ENCODE data around the gene IGFBPL1.
A peak's percentile ranks its signal among the peaks of the same experiment; 100 is the strongest.

IGFBPL1 gene

DNA sequence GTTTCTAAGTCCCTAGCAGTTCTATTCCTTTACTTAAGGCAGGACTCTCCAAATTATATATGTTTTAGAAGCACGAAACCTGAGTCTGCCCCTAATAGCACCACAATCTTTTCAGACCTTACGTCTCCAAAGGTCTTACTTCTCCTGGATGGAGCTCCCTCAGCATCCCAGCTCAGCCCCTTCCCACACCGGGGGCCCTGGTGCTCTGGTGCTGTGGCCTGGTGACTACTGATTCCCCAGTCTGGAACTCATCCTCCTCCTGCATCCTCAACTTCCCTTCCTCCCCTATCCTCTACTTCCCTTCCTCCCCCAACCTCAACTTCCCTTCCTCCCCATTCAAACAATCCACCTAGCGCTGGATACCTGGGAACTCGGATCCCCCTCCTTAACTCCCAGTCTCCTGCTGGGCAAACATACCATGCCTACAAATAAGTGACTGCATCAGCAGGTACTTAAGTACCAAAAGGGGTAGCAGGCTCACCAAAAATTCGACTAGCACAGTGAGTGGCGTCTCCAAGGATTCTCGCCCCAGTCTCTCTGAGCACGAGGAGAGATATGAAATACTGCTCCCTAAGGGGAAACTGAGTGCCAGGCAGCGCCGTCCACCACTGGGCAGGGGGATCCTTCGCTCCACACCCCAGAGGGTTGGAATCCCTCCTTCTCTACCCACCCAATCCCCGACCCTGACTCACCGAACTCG is 831 bp downstream of the IGFBPL1 start:
- Mint-ChIP-seq H3K27me3 (ENCODE audit: low read depth) (peaks cover 59% of the 10 kb centered on the region), H3K4me3 (peak overlapping the region; percentile 53 to 77 (median 76)), H3K9me3 (no peaks in the 10 kb centered on the region), H3K36me3 (ENCODE audit: low read depth) (no peaks in the 10 kb centered on the region), H3K27ac (no peak overlapping the region), H3K4me1 (peaks cover 18% of the 10 kb centered on the region)
- TF ChIP-seq, protein P1, sequence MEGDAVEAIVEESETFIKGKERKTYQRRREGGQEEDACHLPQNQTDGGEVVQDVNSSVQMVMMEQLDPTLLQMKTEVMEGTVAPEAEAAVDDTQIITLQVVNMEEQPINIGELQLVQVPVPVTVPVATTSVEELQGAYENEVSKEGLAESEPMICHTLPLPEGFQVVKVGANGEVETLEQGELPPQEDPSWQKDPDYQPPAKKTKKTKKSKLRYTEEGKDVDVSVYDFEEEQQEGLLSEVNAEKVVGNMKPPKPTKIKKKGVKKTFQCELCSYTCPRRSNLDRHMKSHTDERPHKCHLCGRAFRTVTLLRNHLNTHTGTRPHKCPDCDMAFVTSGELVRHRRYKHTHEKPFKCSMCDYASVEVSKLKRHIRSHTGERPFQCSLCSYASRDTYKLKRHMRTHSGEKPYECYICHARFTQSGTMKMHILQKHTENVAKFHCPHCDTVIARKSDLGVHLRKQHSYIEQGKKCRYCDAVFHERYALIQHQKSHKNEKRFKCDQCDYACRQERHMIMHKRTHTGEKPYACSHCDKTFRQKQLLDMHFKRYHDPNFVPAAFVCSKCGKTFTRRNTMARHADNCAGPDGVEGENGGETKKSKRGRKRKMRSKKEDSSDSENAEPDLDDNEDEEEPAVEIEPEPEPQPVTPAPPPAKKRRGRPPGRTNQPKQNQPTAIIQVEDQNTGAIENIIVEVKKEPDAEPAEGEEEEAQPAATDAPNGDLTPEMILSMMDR (IDR thresholded peaks at IDR 0.05; ENCODE audit: unreplicated experiment in 3 of 3) = no peak

DNA sequence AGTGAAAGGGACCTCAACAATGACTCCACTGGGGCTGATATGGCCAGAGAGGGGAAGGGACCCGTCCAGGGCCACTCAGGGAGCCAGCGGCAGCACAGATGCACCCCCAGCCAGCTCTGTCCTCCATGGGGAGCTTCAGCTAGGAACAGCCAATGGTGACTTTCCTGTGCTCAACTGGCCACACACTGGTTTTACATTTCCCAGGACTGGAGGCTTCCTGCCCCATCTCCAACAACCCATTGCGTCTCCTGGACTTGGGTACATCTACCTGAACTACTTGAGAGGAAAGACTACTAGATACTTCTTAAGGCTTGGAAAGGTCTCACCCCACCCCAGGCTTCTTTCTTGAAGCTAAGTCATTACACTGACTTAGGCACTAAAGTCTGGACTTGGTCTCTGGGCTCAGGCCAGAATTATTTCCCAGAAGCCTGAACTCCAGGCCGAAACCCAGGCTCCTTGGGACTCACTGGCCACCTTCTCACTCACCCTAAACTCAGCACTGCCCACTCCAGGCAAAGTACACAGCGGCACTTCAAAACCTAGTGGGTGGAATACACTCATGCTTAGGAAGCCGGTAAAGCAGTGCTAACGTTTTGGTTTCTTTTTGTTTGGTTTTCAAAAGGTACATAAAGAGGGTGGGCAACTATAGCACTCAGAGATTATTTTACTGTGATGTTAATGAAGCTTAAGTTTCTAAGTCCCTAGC is 1.5 kb downstream of the IGFBPL1 start:
- TF ChIP-seq, protein P1 (IDR thresholded peaks at IDR 0.05; ENCODE audit: unreplicated experiment in 3 of 3) = no peak
- Mint-ChIP-seq H3K27ac (no peak overlapping the region), H3K4me1 (peaks cover 18% of the 10 kb centered on the region), H3K9me3 (no peaks in the 10 kb centered on the region), H3K36me3 (ENCODE audit: low read depth) (no peaks in the 10 kb centered on the region), H3K4me3 (peak overlapping the region; percentile 53 to 77 (median 76)), H3K27me3 (ENCODE audit: low read depth) (peaks cover 57% of the 10 kb centered on the region)

DNA sequence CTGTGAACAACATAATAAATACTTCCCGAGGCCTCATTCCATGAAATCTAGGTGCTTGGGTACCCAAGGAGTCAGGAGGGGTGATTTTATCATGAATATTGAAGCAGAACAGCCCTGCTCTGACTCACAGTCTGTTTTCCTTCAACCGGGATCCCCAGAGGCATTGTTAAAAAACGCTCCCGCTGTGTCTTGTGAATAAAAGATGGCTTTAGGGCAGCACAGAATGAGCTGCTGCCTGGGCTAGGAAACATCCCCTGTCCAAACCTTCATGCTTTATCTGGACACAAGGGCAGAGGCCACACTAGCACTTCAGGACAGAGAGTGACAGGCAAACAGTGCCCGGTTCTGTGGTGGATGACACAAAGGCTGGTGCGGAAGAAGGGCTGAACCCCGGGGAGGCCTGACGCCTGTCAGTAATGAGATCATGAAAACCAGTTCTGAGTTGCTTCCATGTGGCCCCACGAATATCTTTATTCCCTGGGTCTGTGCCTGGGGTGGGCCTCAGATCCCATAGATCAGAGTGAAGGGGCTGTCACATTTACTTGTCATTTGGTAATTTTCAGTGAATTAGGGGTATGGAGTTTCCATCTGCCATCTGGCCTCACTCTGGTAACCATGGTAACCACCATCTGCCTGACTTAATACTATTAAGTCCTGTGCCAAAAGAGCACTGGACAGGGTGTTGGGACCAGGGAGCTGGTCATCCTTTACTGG is 2.6 kb downstream of the IGFBPL1 start:
- peaks cover 58% of the 10 kb centered on the region for H3K27me3 Mint-ChIP-seq (ENCODE audit: low read depth)
- TF ChIP-seq, protein P1 (IDR thresholded peaks at IDR 0.05; ENCODE audit: unreplicated experiment in 3 of 3) = no peak
- no peaks in the 10 kb centered on the region for H3K36me3 Mint-ChIP-seq (ENCODE audit: low read depth)
- H3K27ac Mint-ChIP-seq = peak overlapping the region in 1 of 3 experiments; percentile 60
- H3K4me1 Mint-ChIP-seq = peaks cover 23% of the 10 kb centered on the region
- H3K4me3 Mint-ChIP-seq = peak overlapping the region in 1 of 3 experiments; percentile 26
- no peaks in the 10 kb centered on the region for H3K9me3 Mint-ChIP-seq

DNA sequence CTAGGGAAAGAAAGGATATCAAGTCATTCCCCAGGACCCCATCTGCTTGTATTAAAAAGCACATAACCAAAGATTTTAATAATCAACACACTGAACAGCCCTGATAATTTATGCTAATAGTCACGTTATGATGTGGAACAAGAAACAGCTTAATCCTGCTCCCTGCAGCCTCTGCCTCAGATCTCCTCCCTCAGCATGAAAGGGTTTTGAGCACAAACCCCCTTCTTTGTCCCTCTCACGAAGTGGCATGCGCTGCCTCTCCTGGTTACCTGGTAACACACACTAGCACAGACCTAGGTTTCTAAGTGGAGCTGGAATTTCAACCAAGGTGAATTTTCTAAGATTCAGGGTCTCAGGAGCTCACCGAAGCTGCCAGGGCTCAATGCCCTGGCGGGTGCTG is 5.1 kb downstream of the IGFBPL1 start:
- TF ChIP-seq, protein P1 (IDR thresholded peaks at IDR 0.05; ENCODE audit: unreplicated experiment in 3 of 3) = no peak
- no peaks in the 10 kb centered on the region for H3K36me3 Mint-ChIP-seq (ENCODE audit: low read depth)
- no peaks in the 10 kb centered on the region for H3K9me3 Mint-ChIP-seq
- no peak overlapping the region for H3K27ac Mint-ChIP-seq
- H3K4me3 Mint-ChIP-seq = no peak overlapping the region
- peaks cover 56% of the 10 kb centered on the region for H3K27me3 Mint-ChIP-seq (ENCODE audit: low read depth)
- peaks cover 37% of the 10 kb centered on the region for H3K4me1 Mint-ChIP-seq

DNA sequence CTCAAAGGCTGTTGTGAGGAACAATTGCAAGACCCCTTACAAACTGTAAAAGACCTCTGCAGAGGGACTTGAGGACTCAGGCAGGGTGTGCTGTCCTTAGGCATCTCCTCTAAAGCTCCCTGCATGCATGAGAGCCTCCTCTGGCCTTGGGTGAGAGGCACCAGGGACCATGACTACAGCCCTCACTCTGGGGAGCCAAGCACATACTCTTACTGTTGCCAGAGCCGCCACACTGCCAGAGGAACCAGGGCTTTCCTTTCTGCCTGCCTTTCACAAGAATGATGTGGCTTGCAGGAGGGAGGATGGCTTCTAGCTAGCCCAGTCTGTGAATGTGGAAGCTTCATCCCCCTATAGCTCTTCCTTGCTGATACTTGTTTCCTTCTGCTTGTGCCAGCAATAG is 5.9 kb downstream of the IGFBPL1 start:
- TF ChIP-seq, protein P1 (IDR thresholded peaks at IDR 0.05; ENCODE audit: unreplicated experiment in 3 of 3) = no peak
- H3K9me3 Mint-ChIP-seq = no peaks in the 10 kb centered on the region
- no peak overlapping the region for H3K27ac Mint-ChIP-seq
- H3K4me1 Mint-ChIP-seq = peaks cover 45% of the 10 kb centered on the region
- H3K4me3 Mint-ChIP-seq = no peak overlapping the region
- H3K27me3 Mint-ChIP-seq (ENCODE audit: low read depth) = peaks cover 60% of the 10 kb centered on the region
- H3K36me3 Mint-ChIP-seq (ENCODE audit: low read depth) = no peaks in the 10 kb centered on the region
